GM12892 (cell line): ENCODE data around the gene MAPRE2.

ENCODE experiments used
- POLR2A ChIP-seq: IDR thresholded peaks from 2 replicates; pipeline ENCODE4 v1.6.1; 2011; ENCODE audit warnings: low read depth, low read length, control low read depth
- POLR2AphosphoS5 ChIP-seq: IDR thresholded peaks from 2 replicates; pipeline ENCODE4 v1.6.1; 2011; ENCODE audit warnings: low read depth, low read length, control low read depth
- TAF1 ChIP-seq: IDR thresholded peaks from 2 replicates; pipeline ENCODE4 v1.6.1; 2011; ENCODE audit warnings: low read depth, mild to moderate bottlenecking, control low read depth, low read length, borderline replicate concordance

DNA sequence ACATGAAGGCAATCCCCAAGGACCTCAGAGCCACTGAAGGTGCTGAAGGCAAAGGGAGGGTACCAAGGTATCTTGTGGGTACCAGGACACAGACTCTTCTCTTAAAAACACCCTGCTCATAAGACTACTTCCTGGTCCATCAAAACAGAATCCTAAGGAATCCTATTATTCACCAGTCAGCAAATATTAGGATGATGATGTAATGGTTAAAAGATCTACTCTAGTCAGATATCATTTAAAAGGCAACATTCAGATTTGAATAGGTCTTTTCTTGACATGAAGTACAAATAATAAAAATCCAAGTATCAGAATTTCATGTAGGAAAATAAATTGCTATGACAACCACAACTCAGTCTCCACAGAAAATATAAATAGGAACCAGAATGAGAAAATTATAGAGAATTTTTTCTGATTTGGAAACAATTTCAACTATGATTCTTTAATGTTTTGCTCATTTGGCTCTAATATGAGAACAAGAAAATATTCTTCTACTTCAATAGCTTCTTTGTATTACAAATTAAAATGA, 121.9 kb downstream of the MAPRE2 start:
- TF ChIP-seq POLR2A (no peak), TAF1 (no peak), POLR2AphosphoS5 (no peak)
